OCI-LY1 (cell line): ENCODE data around the gene POC1A.

Experiments
- CTCF ChIP-seq: fragments of 200-600 bp; sonication (generic), shearing (Covaris generic); IDR thresholded peaks from 2 replicates; pipeline ENCODE4 v1.5.1; 2017; ENCODE audit warnings: mild to moderate bottlenecking, antibody characterized with exemption, low read length, moderate library complexity, mixed read lengths
- EZH2 ChIP-seq: fragments of 200-600 bp; sonication (generic), shearing (Covaris generic); IDR thresholded peaks from 2 replicates; pipeline ENCODE4 v1.8.0; 2017; ENCODE audit warnings: borderline replicate concordance, mixed run types, mild to moderate bottlenecking, antibody characterized with exemption, low read length, moderate library complexity, mixed read lengths

GRCh38 chr3:52184690-52185089, 30.5 kb upstream of the POC1A start:
- no peak for TF ChIP-seq CTCF
- TF ChIP-seq EZH2: no peak
